Measurements from ENCODE around the gene CDKAL1. TPM values are rescaled to one million over a fixed set of nuclear protein-coding genes. Genes with fewer than 3 reads are reported as not detected.

Gene CDKAL1
- total RNA-seq, 1 donor from 2014 or later: 39.6 TPM

DNA sequence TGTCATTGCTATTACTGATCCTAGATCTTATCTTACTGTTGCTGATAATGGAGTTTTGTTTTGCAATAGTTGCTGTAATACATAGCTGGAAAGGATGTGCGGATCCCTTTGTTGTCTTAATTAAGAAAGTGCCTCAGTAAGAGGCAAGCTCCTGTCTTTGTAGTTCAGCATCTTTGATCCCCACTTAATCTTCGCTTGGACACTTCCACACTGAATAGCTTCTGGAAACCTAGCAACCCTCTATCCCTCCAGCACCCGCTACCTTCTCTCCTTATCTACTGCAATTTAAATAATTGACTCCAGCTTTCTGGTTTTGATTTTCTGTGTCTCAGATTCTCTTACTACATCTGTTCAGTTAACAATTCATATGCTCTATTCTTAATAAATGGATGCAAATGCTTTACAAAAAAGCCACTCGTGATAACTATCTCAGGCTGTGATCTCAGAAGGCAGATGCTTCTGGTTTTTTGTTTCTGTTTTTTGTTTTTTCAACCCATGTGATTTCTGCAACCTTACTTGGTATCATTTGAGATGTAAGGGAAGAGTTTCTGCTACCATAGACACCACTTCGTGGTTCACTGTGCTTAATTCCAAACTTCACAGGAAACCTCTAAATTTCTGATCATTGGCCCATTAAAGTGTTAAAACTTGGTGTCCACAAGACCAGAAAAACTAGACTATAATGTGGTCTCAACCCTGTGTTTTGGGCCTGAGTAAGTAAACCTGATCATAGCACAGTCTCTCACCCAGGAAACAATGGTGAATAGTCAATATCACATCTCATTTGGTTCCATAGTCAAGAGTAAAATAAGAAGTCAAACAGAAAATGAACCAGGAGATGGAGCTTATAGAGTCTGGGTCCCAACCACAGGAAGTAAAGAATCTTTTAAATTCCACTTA lies 707.2 kb downstream of the CDKAL1 start:
- Histone ChIP-seq H3K27me3 (no peaks in the 10 kb centered on the region), H3K36me3 (peaks cover 5% of the 10 kb centered on the region), H3K4me1 (peaks cover 19% of the 10 kb centered on the region), H3K4me3 (no peak overlapping the region), H2AFZ (replicated peaks) (no peak overlapping the region), H3K9me3 (ENCODE audit: low read depth) (peaks cover 10% of the 10 kb centered on the region), H3K79me2 (ENCODE audit: low read depth) (no peaks in the 10 kb centered on the region), H3F3A (ENCODE audit: low read depth) (peaks cover 18% of the 10 kb centered on the region), H3K27ac (no peak overlapping the region), H3K4me2 (peak overlapping the region; percentile 45), H4K20me1 (ENCODE audit: low read depth) (no peaks in the 10 kb centered on the region), H3K9ac (no peak overlapping the region)
- Mint-ChIP-seq H3K27me3 (ENCODE audit: insufficient read depth, low read depth) (no peaks in the 10 kb centered on the region), H3K27ac (peak overlapping the region; percentile 61), H3K36me3 (peaks cover 18% of the 10 kb centered on the region), H3K4me1 (peaks cover 38% of the 10 kb centered on the region), H3K9me3 (peaks cover 20% of the 10 kb centered on the region), H3K4me3 (peak overlapping the region; percentile 12)
- peak; percentile 51 for TF ChIP-seq EZH2phosphoT487 (IDR thresholded peaks at IDR 0.05)
- TF ChIP-seq EZH2 (IDR thresholded peaks at IDR 0.05): no peak
- peak; percentile 45 for DNase-seq (ENCODE audit: low spot score)

DNA sequence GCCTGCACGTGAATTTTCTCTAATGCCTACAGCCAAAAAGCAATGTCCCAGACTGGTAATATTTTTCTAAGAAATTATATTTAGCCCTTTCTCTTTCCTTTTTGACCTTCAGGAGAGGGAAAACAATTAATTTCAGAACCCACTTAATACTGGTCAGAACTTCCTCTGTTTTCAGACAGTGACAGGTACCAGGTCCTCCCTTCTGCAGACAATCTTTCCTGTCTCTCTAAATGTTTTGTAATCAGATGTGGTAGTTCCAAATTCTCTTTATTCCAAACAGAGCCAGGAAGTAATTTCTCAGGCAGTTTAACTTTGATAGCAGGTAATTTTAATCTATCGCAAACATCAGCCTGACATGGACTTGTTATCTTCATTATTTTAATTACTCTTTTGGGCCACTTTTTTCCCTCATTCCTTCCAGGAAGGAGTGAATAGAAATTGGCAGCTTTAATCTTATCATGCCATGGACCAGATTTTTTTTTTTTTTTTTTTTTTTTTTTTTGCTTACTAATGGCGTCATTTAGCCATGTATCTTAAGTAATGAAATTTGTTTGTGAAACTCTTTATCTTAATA lies 710.7 kb downstream of the CDKAL1 start:
- Mint-ChIP-seq H3K4me3 (no peak overlapping the region), H3K36me3 (peaks cover 3% of the 10 kb centered on the region), H3K4me1 (peaks cover 32% of the 10 kb centered on the region), H3K27me3 (ENCODE audit: insufficient read depth, low read depth) (peaks cover 3% of the 10 kb centered on the region), H3K9me3 (peaks cover 5% of the 10 kb centered on the region), H3K27ac (no peak overlapping the region)
- Histone ChIP-seq H3K27ac (no peak overlapping the region), H3K9me3 (ENCODE audit: low read depth) (no peaks in the 10 kb centered on the region), H3K79me2 (ENCODE audit: low read depth) (no peaks in the 10 kb centered on the region), H3K27me3 (no peaks in the 10 kb centered on the region), H3K4me3 (no peak overlapping the region), H3F3A (ENCODE audit: low read depth) (peaks cover 18% of the 10 kb centered on the region), H3K4me1 (peaks cover 12% of the 10 kb centered on the region), H4K20me1 (ENCODE audit: low read depth) (no peaks in the 10 kb centered on the region), H2AFZ (replicated peaks) (no peak overlapping the region), H3K4me2 (no peak overlapping the region), H3K9ac (no peak overlapping the region), H3K36me3 (no peaks in the 10 kb centered on the region)
- no peak for DNase-seq (ENCODE audit: low spot score)
- TF ChIP-seq, protein P1, sequence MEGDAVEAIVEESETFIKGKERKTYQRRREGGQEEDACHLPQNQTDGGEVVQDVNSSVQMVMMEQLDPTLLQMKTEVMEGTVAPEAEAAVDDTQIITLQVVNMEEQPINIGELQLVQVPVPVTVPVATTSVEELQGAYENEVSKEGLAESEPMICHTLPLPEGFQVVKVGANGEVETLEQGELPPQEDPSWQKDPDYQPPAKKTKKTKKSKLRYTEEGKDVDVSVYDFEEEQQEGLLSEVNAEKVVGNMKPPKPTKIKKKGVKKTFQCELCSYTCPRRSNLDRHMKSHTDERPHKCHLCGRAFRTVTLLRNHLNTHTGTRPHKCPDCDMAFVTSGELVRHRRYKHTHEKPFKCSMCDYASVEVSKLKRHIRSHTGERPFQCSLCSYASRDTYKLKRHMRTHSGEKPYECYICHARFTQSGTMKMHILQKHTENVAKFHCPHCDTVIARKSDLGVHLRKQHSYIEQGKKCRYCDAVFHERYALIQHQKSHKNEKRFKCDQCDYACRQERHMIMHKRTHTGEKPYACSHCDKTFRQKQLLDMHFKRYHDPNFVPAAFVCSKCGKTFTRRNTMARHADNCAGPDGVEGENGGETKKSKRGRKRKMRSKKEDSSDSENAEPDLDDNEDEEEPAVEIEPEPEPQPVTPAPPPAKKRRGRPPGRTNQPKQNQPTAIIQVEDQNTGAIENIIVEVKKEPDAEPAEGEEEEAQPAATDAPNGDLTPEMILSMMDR (IDR thresholded peaks at IDR 0.05): no peak
- TF ChIP-seq EZH2 (IDR thresholded peaks at IDR 0.05) (no peak), EZH2phosphoT487 (IDR thresholded peaks at IDR 0.05) (no peak)

DNA sequence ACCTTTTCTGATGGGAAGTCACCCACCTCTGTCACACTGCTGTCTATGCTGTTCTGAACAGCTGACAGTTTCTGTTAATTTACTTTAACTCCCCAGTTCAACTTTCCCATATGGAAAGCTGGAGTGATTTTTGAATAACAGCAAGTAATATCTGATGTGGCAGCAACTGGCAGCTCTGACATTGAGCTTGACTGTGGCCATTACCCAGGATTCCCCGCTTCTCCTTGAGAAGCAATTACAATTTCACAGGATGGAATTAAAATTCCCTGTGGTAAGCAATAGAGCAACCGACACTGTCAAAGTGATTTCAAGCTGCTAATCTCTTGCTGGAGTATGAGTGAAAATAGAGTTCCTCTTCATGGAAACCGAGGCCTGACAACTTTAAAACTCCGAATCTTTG lies 711.2 kb downstream of the CDKAL1 start:
- Histone ChIP-seq H3F3A (ENCODE audit: low read depth) (peaks cover 14% of the 10 kb centered on the region), H3K4me3 (no peak overlapping the region), H3K27ac (no peak overlapping the region), H3K9ac (no peak overlapping the region), H3K27me3 (no peaks in the 10 kb centered on the region), H2AFZ (replicated peaks) (no peak overlapping the region), H3K4me1 (peaks cover 12% of the 10 kb centered on the region), H3K36me3 (no peaks in the 10 kb centered on the region), H3K79me2 (ENCODE audit: low read depth) (no peaks in the 10 kb centered on the region), H3K4me2 (no peak overlapping the region), H4K20me1 (ENCODE audit: low read depth) (no peaks in the 10 kb centered on the region), H3K9me3 (ENCODE audit: low read depth) (no peaks in the 10 kb centered on the region)
- Mint-ChIP-seq H3K27ac (no peak overlapping the region), H3K4me3 (no peak overlapping the region), H3K9me3 (peaks cover 5% of the 10 kb centered on the region), H3K4me1 (peaks cover 30% of the 10 kb centered on the region), H3K36me3 (peaks cover 3% of the 10 kb centered on the region), H3K27me3 (ENCODE audit: insufficient read depth, low read depth) (peaks cover 3% of the 10 kb centered on the region)
- TF ChIP-seq, protein P1 (IDR thresholded peaks at IDR 0.05): no peak
- no peak for TF ChIP-seq EZH2 (IDR thresholded peaks at IDR 0.05)
- TF ChIP-seq EZH2phosphoT487 (IDR thresholded peaks at IDR 0.05): no peak
- no peak for DNase-seq (ENCODE audit: low spot score)

Data from neural progenitor cell (in vitro differentiated cells).